ENCODE measurements around the gene MYBPC2. TPM values are rescaled to one million over a fixed set of nuclear protein-coding genes. Genes with fewer than 3 reads are reported as not detected.
A peak's percentile ranks its signal among the peaks of the same experiment; 100 is the strongest.

Gene MYBPC2
- total and polyA plus RNA-seq, 10 donors = 0.28 to 1.7 (median 0.42) TPM; not detected in 2

DNA sequence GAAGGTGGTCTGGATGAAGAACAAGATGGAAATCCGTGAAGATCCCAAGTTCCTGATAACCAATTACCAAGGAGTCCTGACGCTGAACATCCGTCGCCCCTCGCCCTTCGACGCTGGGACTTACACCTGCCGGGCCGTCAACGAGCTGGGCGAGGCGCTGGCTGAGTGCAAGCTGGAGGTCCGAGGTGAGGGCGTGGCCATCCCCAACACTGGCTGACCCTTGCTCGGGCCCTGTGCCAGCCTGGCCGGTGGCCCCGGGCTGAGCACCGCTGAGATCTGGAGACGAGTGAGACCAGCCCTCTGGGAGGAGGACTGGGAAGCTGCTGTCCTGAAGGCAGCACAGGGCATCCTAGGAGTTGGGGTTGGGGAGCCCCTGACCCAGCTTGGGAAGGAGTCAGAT, 31.7 kb downstream of the MYBPC2 start:
- H3K27ac ChIP-seq = no peak overlapping the region
- H3K9me3 ChIP-seq = no peaks in the 10 kb centered on the region
- intact Hi-C loops (cut with DNase I; ENCODE audit: low total_unique reads) = loop anchor here (5.0 kb wide), 1 partner anchor 97 kb away; the partner anchor contains the start of gene NAPSA
- H3K4me3 ChIP-seq = no peak overlapping the region
- no peak for DNase-seq
- 83 to 93% (median 89%) methylated on average over 19 of the region's 19 CpGs for WGBS, 5 donors
- H3K36me3 ChIP-seq = no peaks in the 10 kb centered on the region
- H3K4me1 ChIP-seq = peaks cover 0 to 19% (median 14%) of the 10 kb centered on the region in 6 donors
- TF ChIP-seq POLR2AphosphoS5 (IDR thresholded peaks at IDR 0.05) (no peak), POLR2A (IDR thresholded peaks at IDR 0.05) (no peak)
- H3K27me3 ChIP-seq (replicated peaks in 1 of 7) = peaks cover 0 to 28% (median 3%) of the 10 kb centered on the region in 7 donors

DNA sequence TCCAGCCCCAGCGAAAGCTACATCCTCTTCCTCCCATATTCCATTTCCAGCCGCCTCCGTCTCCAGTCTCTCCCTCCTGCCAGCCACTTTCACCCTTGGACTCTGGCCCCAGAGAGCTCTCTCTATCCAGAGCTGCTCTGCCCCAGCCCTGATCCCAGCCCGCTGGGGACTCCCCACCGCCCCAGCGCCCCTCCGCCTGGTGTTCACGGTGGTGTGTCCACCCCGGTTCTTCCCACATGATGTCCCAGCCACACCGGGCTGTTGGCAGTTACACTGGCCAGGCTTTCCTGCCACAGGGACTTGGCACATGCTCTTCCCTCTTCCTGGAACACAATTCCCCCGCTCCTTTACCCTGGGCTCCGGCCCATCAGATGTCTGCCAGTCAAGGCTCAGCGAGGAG, 32.3 kb downstream of the MYBPC2 start:
- TF ChIP-seq, protein P1, sequence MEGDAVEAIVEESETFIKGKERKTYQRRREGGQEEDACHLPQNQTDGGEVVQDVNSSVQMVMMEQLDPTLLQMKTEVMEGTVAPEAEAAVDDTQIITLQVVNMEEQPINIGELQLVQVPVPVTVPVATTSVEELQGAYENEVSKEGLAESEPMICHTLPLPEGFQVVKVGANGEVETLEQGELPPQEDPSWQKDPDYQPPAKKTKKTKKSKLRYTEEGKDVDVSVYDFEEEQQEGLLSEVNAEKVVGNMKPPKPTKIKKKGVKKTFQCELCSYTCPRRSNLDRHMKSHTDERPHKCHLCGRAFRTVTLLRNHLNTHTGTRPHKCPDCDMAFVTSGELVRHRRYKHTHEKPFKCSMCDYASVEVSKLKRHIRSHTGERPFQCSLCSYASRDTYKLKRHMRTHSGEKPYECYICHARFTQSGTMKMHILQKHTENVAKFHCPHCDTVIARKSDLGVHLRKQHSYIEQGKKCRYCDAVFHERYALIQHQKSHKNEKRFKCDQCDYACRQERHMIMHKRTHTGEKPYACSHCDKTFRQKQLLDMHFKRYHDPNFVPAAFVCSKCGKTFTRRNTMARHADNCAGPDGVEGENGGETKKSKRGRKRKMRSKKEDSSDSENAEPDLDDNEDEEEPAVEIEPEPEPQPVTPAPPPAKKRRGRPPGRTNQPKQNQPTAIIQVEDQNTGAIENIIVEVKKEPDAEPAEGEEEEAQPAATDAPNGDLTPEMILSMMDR (IDR thresholded peaks at IDR 0.05 in 8 of 11, conservative IDR thresholded peaks at IDR 0.05 in 3 of 11) = no peak
- TF ChIP-seq POLR2A (IDR thresholded peaks at IDR 0.05) = no peak
- no peak for TF ChIP-seq POLR2AphosphoS5 (IDR thresholded peaks at IDR 0.05)
- H3K4me3 ChIP-seq = no peak overlapping the region
- no peaks in the 10 kb centered on the region for H3K36me3 ChIP-seq
- H3K27me3 ChIP-seq (replicated peaks in 1 of 7) = peaks cover 0 to 23% (median 3%) of the 10 kb centered on the region in 7 donors
- H3K27ac ChIP-seq = no peak overlapping the region
- intact Hi-C loops (cut with DNase I; ENCODE audit: low total_unique reads) = loop anchor here (5.0 kb wide), 1 partner anchor 98 kb away; the partner anchor contains the start of gene NAPSA
- no peak for DNase-seq
- H3K9me3 ChIP-seq = no peaks in the 10 kb centered on the region
- H3K4me1 ChIP-seq = peaks cover 0 to 14% (median 12%) of the 10 kb centered on the region in 6 donors
- WGBS, 5 donors = 87 to 95% (median 87%) methylated on average over 13 of the region's 13 CpGs

DNA sequence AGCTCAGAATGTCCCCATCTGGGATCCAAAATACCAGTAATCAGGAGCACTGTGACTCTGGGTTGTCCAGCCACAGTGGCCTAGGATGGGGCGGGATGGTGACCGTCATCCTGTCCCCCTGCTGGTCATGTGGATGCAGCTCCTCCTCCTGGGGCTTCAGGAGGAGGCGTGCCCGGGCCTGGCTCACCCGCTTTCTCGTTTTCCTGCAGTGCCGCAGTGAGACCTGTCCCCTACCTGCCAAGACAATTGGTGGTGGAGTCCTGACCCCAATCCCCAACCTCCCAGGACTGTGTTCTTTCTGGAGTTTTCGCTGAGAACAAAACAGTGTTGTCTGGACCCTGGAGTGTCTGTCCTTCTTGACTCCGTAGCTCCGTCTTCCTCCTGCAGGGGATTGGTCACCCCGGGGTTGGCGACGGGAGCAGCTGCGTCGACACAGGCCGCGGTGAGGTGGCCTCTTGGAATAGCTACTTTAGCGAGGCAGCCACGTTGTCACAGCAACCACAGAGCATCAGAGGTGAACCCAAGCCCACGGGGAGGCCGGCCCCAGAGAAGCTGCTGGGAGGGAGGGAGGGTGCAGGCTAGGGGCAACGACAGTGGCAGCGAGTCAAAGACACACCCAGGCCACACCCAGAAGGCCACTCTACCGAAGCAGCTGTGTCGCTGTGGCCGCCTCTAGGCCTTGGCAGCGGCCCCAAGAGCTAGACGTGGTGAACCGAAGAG, 33.5 kb downstream of the MYBPC2 start:
- intact Hi-C loops (cut with DNase I; ENCODE audit: low total_unique reads) = no loop called here
- H3K27ac ChIP-seq = peak overlapping the region in 1 of 8 donors; percentile 5
- WGBS, 5 donors = 58 to 78% (median 65%) methylated on average over 25 to 29 of the region's 29 CpGs
- H3K36me3 ChIP-seq = no peaks in the 10 kb centered on the region
- H3K27me3 ChIP-seq (replicated peaks in 1 of 7) = peaks cover 0 to 12% (median 3%) of the 10 kb centered on the region in 7 donors
- TF ChIP-seq POLR2A (IDR thresholded peaks at IDR 0.05) (no peak), POLR2AphosphoS5 (IDR thresholded peaks at IDR 0.05) (peak in 1 of 3 donors; percentile 10)
- TF ChIP-seq, protein P1 (IDR thresholded peaks at IDR 0.05 in 8 of 11, conservative IDR thresholded peaks at IDR 0.05 in 3 of 11) = peak in 4 of 11 experiments; percentile 17 to 37 (median 24)
- H3K4me3 ChIP-seq = no peak overlapping the region
- no peaks in the 10 kb centered on the region for H3K9me3 ChIP-seq
- DNase-seq = no peak
- peaks cover 0 to 3% (median 1%) of the 10 kb centered on the region in 6 donors for H3K4me1 ChIP-seq

DNA sequence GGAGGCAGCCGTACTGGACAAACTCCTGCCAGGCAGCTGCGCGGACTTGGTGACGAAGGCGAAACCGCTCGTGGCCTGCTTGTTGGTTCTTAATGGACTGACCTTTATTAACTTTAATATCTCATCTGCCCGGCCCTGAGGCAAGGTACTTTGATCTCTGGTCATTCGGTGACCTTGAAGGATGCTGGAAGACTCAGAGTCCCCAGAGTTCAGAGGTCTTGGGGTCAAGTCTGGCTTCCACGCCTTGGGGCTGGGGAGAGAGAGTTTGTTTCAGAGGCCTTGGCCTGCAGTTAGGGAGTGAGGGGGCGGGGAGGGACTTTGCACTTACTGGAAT, 34.0 kb downstream of the MYBPC2 start:
- WGBS, 5 donors = 82 to 87% (median 85%) methylated on average over 10 to 11 of the region's 11 CpGs
- Histone ChIP-seq H3K4me3 (no peak overlapping the region), H3K4me1 (no peaks in the 10 kb centered on the region), H3K27me3 (replicated peaks in 1 of 7) (peaks cover 0 to 8% (median 0%) of the 10 kb centered on the region in 7 donors), H3K36me3 (no peaks in the 10 kb centered on the region), H3K9me3 (no peaks in the 10 kb centered on the region), H3K27ac (no peak overlapping the region)
- no peak for DNase-seq
- intact Hi-C loops (cut with DNase I; ENCODE audit: low total_unique reads) = no loop called here
- TF ChIP-seq, protein P1 (IDR thresholded peaks at IDR 0.05 in 8 of 11, conservative IDR thresholded peaks at IDR 0.05 in 3 of 11) = no peak
- TF ChIP-seq POLR2A (IDR thresholded peaks at IDR 0.05) (no peak), POLR2AphosphoS5 (IDR thresholded peaks at IDR 0.05) (no peak)

Measured in spleen (tissue), 11 donors.